ENCODE results near the gene CCDC88C. TPM values are rescaled to one million over a fixed set of nuclear protein-coding genes. Genes with fewer than 3 reads are reported as not detected.

CCDC88C gene
- total RNA-seq, 1 donor from 2014 or later: 2.8 TPM

DNA sequence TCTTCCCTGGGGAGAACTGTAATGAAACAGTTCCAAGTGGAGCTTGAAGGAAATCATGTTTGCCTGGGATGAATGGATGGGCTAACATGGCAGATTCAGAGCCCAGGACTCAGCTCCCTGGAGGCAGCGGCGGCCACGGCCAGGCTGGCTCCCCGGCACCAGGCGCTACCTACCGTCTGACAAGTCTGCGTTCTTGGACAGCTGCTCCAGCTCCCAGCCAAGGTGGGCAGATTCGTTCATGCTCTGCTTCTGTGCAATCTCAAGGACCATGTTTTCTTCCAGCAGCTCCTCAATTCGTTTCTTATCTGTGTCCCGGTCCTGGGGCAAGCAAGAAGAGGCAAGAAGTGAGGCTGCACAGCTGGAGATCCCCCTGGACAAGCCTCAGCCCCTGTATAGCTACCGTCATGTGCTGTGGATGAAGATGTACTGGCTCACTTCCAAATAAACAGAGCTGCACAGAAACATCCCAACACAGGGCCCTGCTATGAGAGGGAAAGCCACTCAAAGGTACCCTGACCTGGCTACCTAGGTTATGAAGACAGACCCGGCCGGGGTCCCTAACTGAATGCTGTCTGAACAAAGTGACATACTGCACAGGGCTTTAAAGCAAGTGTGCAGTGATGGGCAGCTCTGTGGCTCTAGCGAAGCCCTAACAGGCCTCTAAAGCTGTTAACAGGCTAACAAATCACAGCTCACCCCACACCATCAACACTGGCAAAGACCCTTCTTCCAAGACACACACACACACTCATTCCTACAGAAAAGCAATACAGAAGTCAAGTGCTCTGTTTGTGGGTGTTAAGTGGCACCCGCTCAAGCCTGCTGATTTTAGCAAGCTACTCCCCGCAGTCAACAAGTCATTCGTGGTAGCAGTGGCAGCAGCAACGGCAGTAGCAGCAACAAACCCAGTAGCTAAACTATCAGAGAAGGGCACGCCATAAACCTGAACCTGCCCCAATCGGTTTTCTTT is 92.7 kb downstream of the CCDC88C start:
- TF ChIP-seq, protein P1, sequence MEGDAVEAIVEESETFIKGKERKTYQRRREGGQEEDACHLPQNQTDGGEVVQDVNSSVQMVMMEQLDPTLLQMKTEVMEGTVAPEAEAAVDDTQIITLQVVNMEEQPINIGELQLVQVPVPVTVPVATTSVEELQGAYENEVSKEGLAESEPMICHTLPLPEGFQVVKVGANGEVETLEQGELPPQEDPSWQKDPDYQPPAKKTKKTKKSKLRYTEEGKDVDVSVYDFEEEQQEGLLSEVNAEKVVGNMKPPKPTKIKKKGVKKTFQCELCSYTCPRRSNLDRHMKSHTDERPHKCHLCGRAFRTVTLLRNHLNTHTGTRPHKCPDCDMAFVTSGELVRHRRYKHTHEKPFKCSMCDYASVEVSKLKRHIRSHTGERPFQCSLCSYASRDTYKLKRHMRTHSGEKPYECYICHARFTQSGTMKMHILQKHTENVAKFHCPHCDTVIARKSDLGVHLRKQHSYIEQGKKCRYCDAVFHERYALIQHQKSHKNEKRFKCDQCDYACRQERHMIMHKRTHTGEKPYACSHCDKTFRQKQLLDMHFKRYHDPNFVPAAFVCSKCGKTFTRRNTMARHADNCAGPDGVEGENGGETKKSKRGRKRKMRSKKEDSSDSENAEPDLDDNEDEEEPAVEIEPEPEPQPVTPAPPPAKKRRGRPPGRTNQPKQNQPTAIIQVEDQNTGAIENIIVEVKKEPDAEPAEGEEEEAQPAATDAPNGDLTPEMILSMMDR (IDR thresholded peaks at IDR 0.05; ENCODE audit: borderline replicate concordance): no peak
- no peak for DNase-seq
- no peaks in the 10 kb centered on the region for H3K36me3 ChIP-seq
- H3K9me3 ChIP-seq (replicated peaks): no peaks in the 10 kb centered on the region
- peaks cover 64% of the 10 kb centered on the region for H3K4me1 ChIP-seq
- peaks cover 11% of the 10 kb centered on the region for H3K27me3 ChIP-seq (ENCODE audit: low read depth)
- peak overlapping the region; percentile 85 for H3K27ac ChIP-seq (replicated peaks)
- H3K4me3 ChIP-seq: peak overlapping the region; percentile 69
- intact Hi-C loops (cut with micrococcal nuclease): loop anchor here (5.0 kb wide), 1 partner anchor 92 kb away; the partner anchor contains the start of gene CCDC88C

DNA sequence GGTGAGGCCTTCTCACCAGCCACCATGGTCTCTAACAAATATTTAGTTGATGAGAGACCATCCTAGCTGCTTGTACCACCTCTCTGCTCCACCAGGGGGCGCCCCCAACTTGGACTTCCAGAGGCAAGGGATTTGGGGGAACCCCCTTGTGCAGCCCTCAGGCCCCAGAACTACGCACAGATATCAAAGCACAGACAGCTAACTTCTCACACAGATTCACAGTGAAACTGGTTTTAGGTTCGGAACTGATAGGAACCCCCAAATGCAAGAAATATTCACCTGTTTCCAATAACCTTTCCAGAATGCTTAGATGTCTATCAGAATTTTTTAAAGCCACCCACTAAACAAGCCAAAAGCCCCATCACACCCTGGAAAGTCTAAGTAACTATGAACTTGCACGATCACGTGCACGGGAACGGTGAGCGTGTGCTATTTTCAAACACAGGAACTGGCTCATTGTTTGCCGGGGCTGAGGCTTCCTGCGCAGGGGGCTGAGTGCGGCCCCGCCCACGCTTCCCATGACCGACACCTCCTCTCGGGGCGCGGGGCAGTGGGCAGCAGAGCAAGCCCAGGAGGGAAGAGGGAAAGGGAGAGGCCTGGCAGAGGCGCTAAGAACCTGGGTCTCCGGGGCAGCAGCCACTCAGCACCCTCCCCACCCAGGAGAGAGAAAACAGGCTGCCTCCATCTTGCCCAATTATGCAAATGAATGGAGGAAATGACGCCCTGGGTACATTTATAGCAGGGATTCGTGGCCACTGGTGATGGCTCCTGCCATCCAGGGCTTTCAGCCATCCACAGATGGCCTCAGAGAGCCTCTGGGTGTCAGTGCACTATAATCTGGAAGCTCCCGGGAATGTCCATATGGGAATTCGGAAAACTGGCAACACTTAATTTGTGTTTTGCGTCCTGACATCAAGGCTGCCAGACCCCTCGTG is 93.7 kb downstream of the CCDC88C start:
- no peaks in the 10 kb centered on the region for H3K9me3 ChIP-seq (replicated peaks)

DNA sequence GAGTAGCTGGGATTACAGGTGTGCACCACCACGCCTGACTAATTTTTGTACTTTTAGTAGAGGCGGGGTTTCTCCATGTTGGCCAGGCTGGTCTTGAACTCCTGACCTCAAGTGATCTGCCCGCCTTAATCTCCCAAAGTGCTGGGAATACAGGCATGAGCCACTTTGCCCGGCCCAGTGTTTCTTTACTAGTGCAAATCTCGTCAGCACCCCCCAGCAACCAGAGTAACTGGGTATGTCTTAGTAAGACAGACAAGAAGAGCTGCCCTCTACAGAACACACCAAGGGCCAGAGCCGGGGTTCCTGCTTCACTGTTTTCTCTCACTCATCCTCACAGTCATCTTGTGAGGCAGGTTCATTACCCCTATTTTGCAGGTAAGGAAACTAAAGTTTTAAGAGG is 94.6 kb downstream of the CCDC88C start:
- no peaks in the 10 kb centered on the region for H3K36me3 ChIP-seq
- intact Hi-C loops (cut with micrococcal nuclease): loop anchor here (5.0 kb wide), 1 partner anchor 94 kb away; the partner anchor contains the start of gene CCDC88C
- H3K27me3 ChIP-seq (ENCODE audit: low read depth): no peaks in the 10 kb centered on the region
- no peak overlapping the region for H3K4me3 ChIP-seq
- DNase-seq: no peak
- H3K9me3 ChIP-seq (replicated peaks): no peaks in the 10 kb centered on the region
- H3K4me1 ChIP-seq: peaks cover 64% of the 10 kb centered on the region
- peak overlapping the region; percentile 85 for H3K27ac ChIP-seq (replicated peaks)
- TF ChIP-seq, protein P1 (IDR thresholded peaks at IDR 0.05; ENCODE audit: borderline replicate concordance): no peak

More for the DNA sequence above, 93.7 kb downstream of the CCDC88C start:
- intact Hi-C loops (cut with micrococcal nuclease): loop anchor here (5.0 kb wide), 1 partner anchor 93 kb away; the partner anchor contains the start of gene CCDC88C
- TF ChIP-seq, protein P1 (IDR thresholded peaks at IDR 0.05; ENCODE audit: borderline replicate concordance): peak; percentile 95
- peaks cover 2% of the 10 kb centered on the region for H3K27me3 ChIP-seq (ENCODE audit: low read depth)
- peaks cover 63% of the 10 kb centered on the region for H3K4me1 ChIP-seq
- H3K27ac ChIP-seq (replicated peaks): peak overlapping the region; percentile 85
- H3K4me3 ChIP-seq: peak overlapping the region; percentile 69
- no peaks in the 10 kb centered on the region for H3K36me3 ChIP-seq
- DNase-seq: peak; percentile 86

DNA sequence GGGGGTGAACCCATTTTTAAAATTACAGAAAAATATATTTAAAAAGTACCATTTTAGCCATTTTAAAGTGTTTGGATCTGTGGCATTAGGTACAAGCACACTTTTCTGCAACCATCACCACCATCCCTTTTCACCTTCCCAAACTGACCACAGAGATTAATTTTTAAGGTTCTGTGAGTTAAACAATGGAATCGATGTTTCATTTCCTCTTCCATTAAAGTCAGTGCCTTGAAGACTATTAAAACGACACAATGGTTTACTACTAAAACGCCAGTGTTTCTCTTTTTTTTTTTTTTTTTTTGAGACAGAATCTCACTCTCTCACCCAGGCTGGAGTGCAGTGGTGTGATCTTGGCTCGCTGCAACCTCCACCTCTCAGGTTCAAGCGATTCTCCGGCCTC is 95.0 kb downstream of the CCDC88C start:
- no peaks in the 10 kb centered on the region for H3K9me3 ChIP-seq (replicated peaks)
- intact Hi-C loops (cut with micrococcal nuclease): loop anchor here (5.0 kb wide), 1 partner anchor 95 kb away; the partner anchor contains the start of gene CCDC88C
- H3K27ac ChIP-seq (replicated peaks): peak overlapping the region; percentile 85
- DNase-seq: no peak
- H3K27me3 ChIP-seq (ENCODE audit: low read depth): no peaks in the 10 kb centered on the region
- H3K36me3 ChIP-seq: no peaks in the 10 kb centered on the region
- peaks cover 65% of the 10 kb centered on the region for H3K4me1 ChIP-seq
- H3K4me3 ChIP-seq: no peak overlapping the region
- TF ChIP-seq, protein P1 (IDR thresholded peaks at IDR 0.05; ENCODE audit: borderline replicate concordance): no peak

DNA sequence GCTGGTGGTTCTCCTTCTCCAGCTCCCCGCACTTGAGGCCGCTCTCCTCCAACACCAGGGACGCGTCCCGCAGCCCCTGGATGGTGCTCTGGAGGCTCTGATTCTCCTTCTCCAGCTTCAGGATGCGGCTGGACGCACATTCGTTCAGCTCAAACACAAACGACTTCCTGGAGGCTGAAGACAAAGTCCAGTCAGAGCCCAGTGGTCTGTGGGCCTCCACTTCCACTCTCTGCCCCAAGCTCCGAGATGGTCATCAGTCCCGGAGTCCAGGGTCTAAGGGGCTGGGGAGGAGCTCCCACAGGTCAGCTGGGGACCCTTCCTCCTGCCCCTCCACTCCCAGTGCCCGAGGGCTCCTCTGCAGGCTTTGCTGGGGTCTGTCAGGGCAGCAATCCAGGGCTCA is 96.5 kb downstream of the CCDC88C start:
- intact Hi-C loops (cut with micrococcal nuclease): loop anchor here (5.0 kb wide), 1 partner anchor 96 kb away; the partner anchor contains the start of gene CCDC88C
- Histone ChIP-seq H3K9me3 (replicated peaks) (no peaks in the 10 kb centered on the region), H3K36me3 (no peaks in the 10 kb centered on the region), H3K4me1 (peaks cover 65% of the 10 kb centered on the region), H3K27me3 (ENCODE audit: low read depth) (no peaks in the 10 kb centered on the region), H3K4me3 (no peak overlapping the region), H3K27ac (replicated peaks) (peak overlapping the region; percentile 8)
- DNase-seq: no peak
- TF ChIP-seq, protein P1 (IDR thresholded peaks at IDR 0.05; ENCODE audit: borderline replicate concordance): no peak

All from left ventricle myocardium inferior (tissue), 1 donor.